ENCODE data around the gene PGS1. TPM values are rescaled to one million over a fixed set of nuclear protein-coding genes. Genes with fewer than 3 reads are reported as not detected.

The PGS1 gene
- total RNA-seq, 3 donors from 2014 or later: 47.4 to 51.7 (median 47.5) TPM

- Mint-ChIP-seq H3K36me3 (ENCODE audit: insufficient read depth) (no peaks in the 10 kb centered on the region), H3K4me3 (no peak overlapping the region), H3K9me3 (no peaks in the 10 kb centered on the region), H3K27me3 (ENCODE audit: low read depth) (no peaks in the 10 kb centered on the region), H3K4me1 (ENCODE audit: low read depth) (peaks cover 13% of the 10 kb centered on the region)
- no peak for ATAC-seq
- DNase-seq: no peak
These were observed 12.2 kb upstream of the PGS1 start for GRCh38 chr17:78366109-78366848.

- Mint-ChIP-seq H3K36me3 (ENCODE audit: insufficient read depth) (no peaks in the 10 kb centered on the region), H3K27me3 (ENCODE audit: low read depth) (no peaks in the 10 kb centered on the region), H3K4me1 (ENCODE audit: low read depth) (peaks cover 13% of the 10 kb centered on the region), H3K9me3 (no peaks in the 10 kb centered on the region), H3K4me3 (no peak overlapping the region)
- no peak for ATAC-seq
- no peak for DNase-seq
These were observed 11.3 kb upstream of the PGS1 start for GRCh38 chr17:78367193-78367592.

DNA sequence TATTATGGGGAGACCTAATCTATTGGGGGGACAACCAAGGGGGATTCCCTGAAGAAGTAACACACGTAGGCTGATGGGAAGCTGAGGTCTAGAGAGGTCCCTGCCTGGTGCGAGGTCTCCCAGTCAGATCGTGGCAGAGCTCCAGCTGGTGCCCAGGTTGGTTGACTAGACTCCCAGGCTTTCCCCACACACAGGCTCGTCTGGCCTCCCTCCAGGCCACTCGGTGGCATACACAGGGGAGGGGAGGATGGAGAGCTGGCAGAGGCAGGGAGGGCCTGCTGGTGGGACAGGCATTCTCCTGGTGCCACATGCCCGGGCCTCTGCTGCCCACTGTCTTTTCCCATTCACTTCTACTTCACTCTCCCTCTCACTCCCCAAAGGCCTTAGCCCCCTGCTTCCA, 10.1 kb upstream of the PGS1 start:
- H3K36me3 Mint-ChIP-seq (ENCODE audit: insufficient read depth): no peaks in the 10 kb centered on the region
- no peaks in the 10 kb centered on the region for H3K9me3 Mint-ChIP-seq
- H3K4me3 Mint-ChIP-seq: no peak overlapping the region
- ATAC-seq (no peak), DNase-seq (no peak)
- H3K27me3 Mint-ChIP-seq (ENCODE audit: low read depth): peaks cover 2% of the 10 kb centered on the region
- H3K4me1 Mint-ChIP-seq (ENCODE audit: low read depth): peaks cover 13% of the 10 kb centered on the region

- Mint-ChIP-seq H3K4me3 (no peak overlapping the region), H3K27me3 (ENCODE audit: low read depth) (peaks cover 2% of the 10 kb centered on the region), H3K36me3 (ENCODE audit: insufficient read depth) (no peaks in the 10 kb centered on the region), H3K4me1 (ENCODE audit: low read depth) (peaks cover 13% of the 10 kb centered on the region), H3K9me3 (no peaks in the 10 kb centered on the region)
- ATAC-seq (no peak), DNase-seq (no peak)
These were observed 9.5 kb upstream of the PGS1 start for GRCh38 chr17:78368854-78369495.

GRCh38 chr17:78369791-78370381, 8.6 kb upstream of the PGS1 start:
- H3K9me3 Mint-ChIP-seq: no peaks in the 10 kb centered on the region
- ATAC-seq (no peak), DNase-seq (no peak)
- peaks cover 2% of the 10 kb centered on the region for H3K27me3 Mint-ChIP-seq (ENCODE audit: low read depth)
- H3K36me3 Mint-ChIP-seq (ENCODE audit: insufficient read depth): no peaks in the 10 kb centered on the region
- no peak overlapping the region for H3K4me3 Mint-ChIP-seq
- peaks cover 4% of the 10 kb centered on the region for H3K4me1 Mint-ChIP-seq (ENCODE audit: low read depth)

GRCh38 chr17:78371056-78371455, 7.4 kb upstream of the PGS1 start:
- H3K36me3 Mint-ChIP-seq (ENCODE audit: insufficient read depth): no peaks in the 10 kb centered on the region
- DNase-seq (no peak), ATAC-seq (no peak)
- H3K9me3 Mint-ChIP-seq: no peaks in the 10 kb centered on the region
- no peaks in the 10 kb centered on the region for H3K4me1 Mint-ChIP-seq (ENCODE audit: low read depth)
- no peak overlapping the region for H3K4me3 Mint-ChIP-seq
- H3K27me3 Mint-ChIP-seq (ENCODE audit: low read depth): peaks cover 2% of the 10 kb centered on the region

DNA sequence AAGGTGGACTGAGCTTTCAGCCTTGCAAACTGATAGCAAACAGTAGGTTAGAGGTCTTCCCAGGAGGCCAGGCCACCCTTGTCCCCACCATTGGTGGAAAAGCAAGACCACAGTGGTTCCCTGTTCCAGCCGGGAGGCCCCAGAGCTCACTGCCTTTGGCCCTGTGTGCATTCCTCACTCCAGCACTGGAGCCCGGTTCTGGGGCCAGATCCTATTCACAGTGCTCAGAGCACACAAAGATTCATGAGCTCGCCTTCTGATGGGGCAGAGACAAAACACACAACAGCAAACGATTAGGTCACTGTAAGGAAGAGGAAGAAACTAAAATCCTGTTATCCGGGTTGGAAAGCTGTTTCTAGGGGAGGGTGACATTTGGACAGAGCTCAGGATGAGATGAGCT, 5.6 kb upstream of the PGS1 start:
- no peak for DNase-seq
- H3K36me3 Mint-ChIP-seq (ENCODE audit: insufficient read depth): no peaks in the 10 kb centered on the region
- no peak for ATAC-seq
- peaks cover 2% of the 10 kb centered on the region for H3K27me3 Mint-ChIP-seq (ENCODE audit: low read depth)
- no peak overlapping the region for H3K4me3 Mint-ChIP-seq
- H3K4me1 Mint-ChIP-seq (ENCODE audit: low read depth): peaks cover 4% of the 10 kb centered on the region
- no peaks in the 10 kb centered on the region for H3K9me3 Mint-ChIP-seq

- ATAC-seq (no peak), DNase-seq (no peak)
- peaks cover 2% of the 10 kb centered on the region for H3K27me3 Mint-ChIP-seq (ENCODE audit: low read depth)
- peaks cover 3% of the 10 kb centered on the region for H3K36me3 Mint-ChIP-seq (ENCODE audit: insufficient read depth)
- no peaks in the 10 kb centered on the region for H3K9me3 Mint-ChIP-seq
- no peak overlapping the region for H3K4me3 Mint-ChIP-seq
- H3K4me1 Mint-ChIP-seq (ENCODE audit: low read depth): peaks cover 7% of the 10 kb centered on the region
These were observed 4.3 kb upstream of the PGS1 start for GRCh38 chr17:78374189-78374588.

- DNase-seq (no peak), ATAC-seq (no peak)
- H3K9me3 Mint-ChIP-seq: no peaks in the 10 kb centered on the region
- no peak overlapping the region for H3K4me3 Mint-ChIP-seq
- H3K4me1 Mint-ChIP-seq (ENCODE audit: low read depth): peaks cover 9% of the 10 kb centered on the region
- H3K27me3 Mint-ChIP-seq (ENCODE audit: low read depth): peaks cover 2% of the 10 kb centered on the region
- peaks cover 4% of the 10 kb centered on the region for H3K36me3 Mint-ChIP-seq (ENCODE audit: insufficient read depth)
These were observed 3.7 kb upstream of the PGS1 start for GRCh38 chr17:78374631-78375274.

DNA sequence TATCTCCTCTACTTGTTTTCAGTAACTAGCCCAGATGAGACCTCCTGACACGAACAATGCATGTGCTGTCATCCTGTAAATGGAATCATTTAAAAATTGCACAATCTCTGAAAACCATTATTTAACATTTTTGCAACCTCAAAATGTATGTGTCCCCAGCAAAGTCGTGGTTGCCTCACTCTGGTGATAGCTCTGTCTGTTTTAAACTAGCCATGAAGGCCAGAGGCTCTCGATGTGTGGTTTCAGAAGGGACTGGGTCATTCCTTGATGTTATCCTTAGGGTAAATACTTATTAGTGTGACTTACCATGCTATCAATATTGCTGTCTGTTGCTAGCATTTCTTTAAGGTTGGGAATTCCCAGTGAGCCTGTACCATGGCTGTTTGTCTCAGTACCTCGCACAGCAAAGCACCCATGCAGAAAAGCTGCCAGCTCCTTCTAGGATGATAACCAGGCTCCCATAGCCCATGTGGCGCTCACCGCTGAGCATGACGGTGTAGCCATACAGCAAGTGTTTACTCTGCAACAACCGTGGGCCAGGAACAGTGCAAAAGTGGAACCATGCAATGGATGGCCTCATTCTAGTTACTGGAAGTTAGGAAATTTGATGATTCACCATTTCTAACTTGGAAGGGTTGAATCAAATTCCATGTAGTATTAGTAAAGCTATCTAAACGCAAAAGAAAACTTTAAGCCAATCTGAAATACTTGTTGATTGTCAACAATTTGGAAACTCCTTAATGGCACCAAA, 2.9 kb upstream of the PGS1 start:
- Mint-ChIP-seq H3K27me3 (ENCODE audit: low read depth) (peaks cover 2% of the 10 kb centered on the region), H3K9me3 (no peaks in the 10 kb centered on the region), H3K4me1 (ENCODE audit: low read depth) (peaks cover 16% of the 10 kb centered on the region), H3K36me3 (ENCODE audit: insufficient read depth) (peaks cover 9% of the 10 kb centered on the region), H3K4me3 (no peak overlapping the region)
- DNase-seq: no peak
- no peak for ATAC-seq

GRCh38 chr17:78376161-78376560, 2.3 kb upstream of the PGS1 start:
- peaks cover 2% of the 10 kb centered on the region for H3K27me3 Mint-ChIP-seq (ENCODE audit: low read depth)
- H3K4me3 Mint-ChIP-seq: no peak overlapping the region
- no peak for DNase-seq
- H3K36me3 Mint-ChIP-seq (ENCODE audit: insufficient read depth): peaks cover 9% of the 10 kb centered on the region
- H3K4me1 Mint-ChIP-seq (ENCODE audit: low read depth): peaks cover 22% of the 10 kb centered on the region
- no peak for ATAC-seq
- H3K9me3 Mint-ChIP-seq: no peaks in the 10 kb centered on the region

GRCh38 chr17:78377858-78378224, 608 bp upstream of the PGS1 start:
- no peaks in the 10 kb centered on the region for H3K27me3 Mint-ChIP-seq (ENCODE audit: low read depth)
- peaks cover 36% of the 10 kb centered on the region for H3K4me1 Mint-ChIP-seq (ENCODE audit: low read depth)
- DNase-seq (no peak), ATAC-seq (no peak)
- peak overlapping the region; percentile 98 for H3K4me3 Mint-ChIP-seq
- no peaks in the 10 kb centered on the region for H3K9me3 Mint-ChIP-seq
- peaks cover 14% of the 10 kb centered on the region for H3K36me3 Mint-ChIP-seq (ENCODE audit: insufficient read depth)

DNA sequence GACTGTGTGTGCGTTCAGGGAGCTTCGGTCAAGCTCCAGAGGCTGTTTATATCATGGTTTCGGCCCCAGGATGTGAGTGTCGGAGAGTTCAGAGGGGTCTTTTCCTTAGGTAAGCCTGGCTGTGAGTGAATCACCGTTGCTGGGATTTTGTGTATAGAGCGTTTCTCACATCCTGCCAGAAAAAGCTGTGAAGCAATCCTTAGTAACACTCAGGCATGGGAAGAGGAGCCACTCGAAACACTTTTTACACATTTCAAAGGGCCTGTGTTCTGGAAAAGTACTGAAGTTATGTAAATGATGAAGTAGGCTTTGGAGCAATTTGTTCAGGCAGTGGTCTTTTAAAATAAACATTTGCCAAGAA, 662 bp downstream of the PGS1 start:
- no peak for ATAC-seq
- H3K4me1 Mint-ChIP-seq (ENCODE audit: low read depth): peaks cover 48% of the 10 kb centered on the region
- no peaks in the 10 kb centered on the region for H3K27me3 Mint-ChIP-seq (ENCODE audit: low read depth)
- peak overlapping the region; percentile 98 for H3K4me3 Mint-ChIP-seq
- H3K36me3 Mint-ChIP-seq (ENCODE audit: insufficient read depth): peaks cover 22% of the 10 kb centered on the region
- H3K9me3 Mint-ChIP-seq: no peaks in the 10 kb centered on the region
- DNase-seq: no peak

- no peaks in the 10 kb centered on the region for H3K27me3 Mint-ChIP-seq (ENCODE audit: low read depth)
- H3K36me3 Mint-ChIP-seq (ENCODE audit: insufficient read depth): peaks cover 22% of the 10 kb centered on the region
- peak overlapping the region; percentile 98 for H3K4me3 Mint-ChIP-seq
- peaks cover 60% of the 10 kb centered on the region for H3K4me1 Mint-ChIP-seq (ENCODE audit: low read depth)
- ATAC-seq (no peak), DNase-seq (no peak)
- no peaks in the 10 kb centered on the region for H3K9me3 Mint-ChIP-seq
These were observed 1.9 kb downstream of the PGS1 start for GRCh38 chr17:78380370-78380769.
